Germinal center (tissue), 1 donor: ENCODE measurements around the gene R3HCC1L.
A peak's percentile ranks its signal among the peaks of the same experiment; 100 is the strongest.

Experiments used
- DNase-seq: peaks from one replicate; pipeline ENCODE4 v3.0.0; 2012; ENCODE audit warnings: mixed read lengths, low spot score

Gene R3HCC1L

GRCh38 chr10:98260350-98260749, 125.9 kb downstream of the R3HCC1L start:
- no peak for DNase-seq

- no peak for DNase-seq
Observed at GRCh38 chr10:98260752-98261151, 126.3 kb downstream of the R3HCC1L start.

DNA sequence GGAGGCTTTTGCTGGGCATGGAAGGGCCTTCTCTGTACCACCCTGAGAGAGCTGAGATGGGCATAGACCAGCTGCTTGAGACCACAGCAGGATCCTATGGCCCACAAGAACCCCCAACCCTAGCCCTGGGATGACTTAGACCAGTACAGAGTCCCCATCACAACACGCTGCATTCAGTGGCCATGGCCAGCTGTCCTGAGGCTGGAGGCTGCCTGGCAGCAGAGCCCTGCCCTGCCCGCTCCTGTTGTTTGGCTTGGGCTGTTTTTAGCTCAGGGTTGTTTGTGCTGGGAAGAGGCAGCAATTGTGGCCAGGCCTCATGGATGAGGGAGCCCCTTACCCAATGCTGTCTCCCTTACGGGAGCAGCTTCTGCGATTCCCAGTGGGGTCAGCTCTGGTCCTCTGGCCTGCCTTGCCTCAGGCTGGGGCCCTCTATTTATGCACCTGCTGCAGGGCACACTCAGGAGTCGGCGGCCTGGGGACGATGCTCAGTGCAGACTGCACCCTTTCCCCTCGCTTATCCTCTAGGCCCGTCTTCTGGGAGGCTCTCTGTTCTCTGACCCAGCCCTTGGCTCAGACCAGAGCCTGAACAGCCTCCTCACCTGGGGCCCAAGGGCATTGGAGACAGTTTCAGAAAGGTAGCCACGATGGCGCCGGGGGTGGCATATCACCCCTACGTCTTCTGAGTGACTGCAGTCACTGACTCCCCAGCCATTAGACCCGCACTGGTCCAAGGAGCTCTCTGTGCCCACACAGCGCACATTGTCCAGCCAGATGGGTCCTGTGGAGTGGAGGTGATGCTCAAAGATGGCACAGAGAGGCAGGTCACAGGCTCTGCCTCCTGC, 127.2 kb downstream of the R3HCC1L start:
- no peak for DNase-seq

DNA sequence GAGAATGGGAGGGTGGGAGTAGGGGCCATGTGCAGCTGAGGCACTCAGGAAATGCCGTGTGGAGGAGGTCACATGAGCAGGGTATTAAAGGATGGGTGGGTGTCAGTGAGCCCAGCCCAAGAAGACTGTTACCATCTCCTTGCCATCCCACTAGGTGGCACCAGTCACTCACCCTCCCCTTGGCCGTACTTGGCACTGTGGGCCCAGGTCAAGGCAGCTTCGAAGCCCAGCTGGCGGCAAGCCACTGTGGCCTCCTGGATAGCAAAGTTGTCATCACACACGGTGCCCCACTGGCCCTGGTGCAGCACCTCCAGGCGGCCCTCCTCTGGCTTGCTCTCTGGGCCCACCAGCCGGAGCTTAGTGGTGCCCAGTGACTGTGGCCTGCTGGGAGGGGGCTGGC, 128.1 kb downstream of the R3HCC1L start:
- DNase-seq = no peak

- DNase-seq = no peak
Observed at GRCh38 chr10:98263088-98263487, 128.6 kb downstream of the R3HCC1L start.

DNA sequence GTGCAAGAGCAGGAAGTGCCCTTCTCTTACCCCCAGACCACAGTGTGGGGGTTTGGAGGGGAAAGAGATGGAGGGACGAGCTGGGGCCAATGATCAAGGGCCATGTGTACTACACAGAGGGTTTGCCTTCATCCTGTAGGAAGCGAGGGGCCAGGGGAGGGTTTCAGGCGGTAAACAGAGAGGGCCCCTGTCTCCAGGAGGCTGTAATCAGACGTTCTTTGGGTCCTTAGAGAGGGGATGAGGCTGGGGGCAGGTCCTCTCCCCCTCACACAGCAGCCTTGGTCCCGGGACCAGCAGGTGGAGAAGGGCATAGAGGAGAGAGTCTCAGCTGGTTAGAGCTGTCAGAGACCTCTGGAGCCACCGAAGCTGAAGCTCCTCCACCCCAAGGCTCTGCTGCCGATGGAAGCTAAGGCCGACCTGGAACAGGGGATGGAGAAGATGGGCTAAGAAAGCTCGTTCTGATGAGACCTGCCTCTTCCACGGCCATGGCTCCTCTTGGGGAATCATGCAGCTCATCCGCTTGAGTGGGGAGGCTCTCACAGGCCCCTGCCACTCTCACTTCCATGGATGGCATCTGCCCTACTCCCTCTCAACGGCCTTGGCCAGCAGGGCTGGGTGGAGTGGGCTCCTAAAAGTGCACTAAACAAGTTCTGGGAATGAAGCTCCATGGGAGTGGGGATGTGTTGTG, 130.1 kb downstream of the R3HCC1L start:
- DNase-seq = no peak

- DNase-seq = no peak
Observed at GRCh38 chr10:98265403-98266378, 131.2 kb downstream of the R3HCC1L start.

DNA sequence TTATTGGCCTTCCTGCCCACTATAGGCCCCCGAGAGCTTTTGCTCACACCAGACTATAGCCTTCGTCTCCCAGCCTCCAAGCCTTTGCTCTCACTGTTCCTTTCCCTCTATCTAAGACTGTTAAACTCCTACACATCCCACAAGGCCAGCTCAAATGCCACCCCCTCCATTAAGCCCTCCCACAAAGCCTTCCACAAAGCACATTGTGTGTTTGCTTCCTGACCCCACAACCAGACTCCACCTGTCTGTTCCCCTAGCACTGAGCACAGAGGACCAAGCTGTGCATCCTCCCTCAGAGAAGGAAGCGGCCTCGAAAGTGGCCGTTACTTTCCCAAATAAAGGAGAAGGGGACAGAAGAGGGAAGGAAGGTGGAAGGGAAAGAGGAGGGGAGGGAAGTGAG, 132.2 kb downstream of the R3HCC1L start:
- no peak for DNase-seq

DNA sequence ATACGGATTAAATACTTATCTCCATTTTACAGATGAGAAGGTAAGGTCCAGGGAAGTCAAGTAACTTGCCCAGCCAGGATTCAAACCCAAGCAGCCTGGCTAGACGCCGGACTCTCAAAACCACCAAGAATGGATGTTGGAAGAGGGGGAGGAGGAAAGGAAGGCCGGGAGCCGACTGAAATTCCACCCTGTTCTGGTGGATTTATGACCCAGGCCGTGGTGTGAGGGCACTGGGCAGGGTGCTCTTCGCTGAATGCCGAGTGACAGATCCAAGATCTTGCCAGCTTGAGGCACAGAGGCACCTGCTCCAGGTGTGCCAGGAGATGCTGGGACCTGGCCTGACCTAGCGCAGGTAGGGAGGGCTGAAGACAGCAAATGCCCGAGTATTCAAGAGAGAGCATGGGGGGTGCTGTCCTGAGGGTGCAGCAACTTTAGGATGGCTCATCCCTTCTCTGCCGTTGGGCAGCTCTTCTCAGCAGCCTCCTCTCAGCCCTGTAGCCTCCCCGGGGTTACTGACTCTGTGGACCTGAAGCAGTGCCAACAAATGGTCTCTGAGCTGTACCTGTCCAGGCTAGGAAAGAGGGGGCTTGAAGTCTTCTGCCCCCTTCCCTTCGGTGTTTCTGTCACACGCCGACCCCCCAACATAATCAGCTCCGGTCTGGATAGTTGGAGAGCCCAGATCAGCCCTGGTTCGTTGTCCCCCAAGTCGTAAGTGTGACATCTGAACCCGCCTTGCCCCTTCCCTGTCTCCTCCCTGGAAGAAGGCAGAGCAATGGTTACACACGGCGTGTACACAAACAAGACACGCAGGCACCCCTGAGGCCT, 132.8 kb downstream of the R3HCC1L start:
- DNase-seq = no peak

- peak; percentile 51 for DNase-seq
Observed at GRCh38 chr10:98267894-98268693, 133.6 kb downstream of the R3HCC1L start, which contains the start of gene LOXL4. TSS of gene LOXL4 (minus strand) at chr10:98268194. CDS start at chr10:98263019, 5,175 bp downstream.

DNA sequence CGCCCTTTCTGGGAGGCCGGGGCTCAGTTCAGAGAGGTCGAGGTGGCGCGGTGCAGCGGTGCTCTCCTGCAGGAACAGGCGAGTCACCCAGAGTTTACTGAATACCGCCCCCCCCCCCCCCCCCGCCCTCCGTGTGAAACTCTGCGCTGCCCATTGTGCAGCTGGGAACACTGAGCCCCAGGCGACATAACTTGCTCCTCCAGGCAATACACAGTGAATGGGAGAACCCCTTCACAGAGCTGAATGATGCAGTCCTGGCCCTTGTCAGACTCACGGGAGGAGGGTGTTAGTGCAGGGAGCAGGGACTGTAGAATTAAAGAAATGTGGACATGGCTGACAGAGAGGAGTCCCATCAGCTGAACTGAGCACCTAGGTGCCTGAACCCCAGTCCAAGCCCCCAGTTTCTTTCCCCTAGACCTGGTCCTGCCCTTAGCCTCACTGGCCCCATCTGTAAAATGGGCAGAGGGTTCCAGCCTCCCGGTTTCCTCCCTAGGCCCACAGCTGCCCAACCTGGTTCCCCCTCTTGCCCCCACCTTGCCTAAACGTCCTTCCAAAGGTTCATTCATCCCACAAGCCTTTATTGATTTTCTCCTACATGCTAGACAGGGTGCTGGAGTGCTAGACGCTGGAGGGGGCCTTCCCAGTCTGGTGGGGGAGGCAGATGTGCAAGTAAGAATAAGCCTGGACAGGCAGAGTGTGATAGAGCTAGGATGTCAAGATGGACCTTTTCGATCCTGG, 134.4 kb downstream of the R3HCC1L start:
- peak; percentile 15 for DNase-seq

- no peak for DNase-seq
Observed at GRCh38 chr10:98269435-98269912, 135.0 kb downstream of the R3HCC1L start.

GRCh38 chr10:98270073-98270740, 135.8 kb downstream of the R3HCC1L start:
- no peak for DNase-seq

- DNase-seq = no peak
Observed at GRCh38 chr10:98270786-98271185, 136.3 kb downstream of the R3HCC1L start.

DNA sequence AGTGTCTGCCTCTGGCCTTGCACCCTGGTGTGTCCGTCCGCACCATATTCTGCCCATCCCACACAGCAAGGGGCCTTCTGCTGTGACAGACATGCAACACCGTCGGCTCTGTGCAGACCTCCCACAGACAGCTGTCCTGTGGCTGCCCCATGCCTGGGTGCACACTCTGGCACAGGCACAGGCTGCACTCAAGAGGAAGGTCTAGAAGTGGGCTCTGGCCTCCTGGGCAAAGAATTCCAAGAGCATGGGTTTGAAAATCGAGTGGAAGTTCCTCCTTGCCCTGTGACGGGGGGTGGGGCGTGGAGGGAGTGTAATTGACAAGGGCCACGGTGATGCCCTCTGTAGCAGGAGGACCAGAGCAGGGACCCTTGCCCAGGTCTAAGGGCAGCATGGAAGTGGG, 137.8 kb downstream of the R3HCC1L start:
- DNase-seq = no peak

DNA sequence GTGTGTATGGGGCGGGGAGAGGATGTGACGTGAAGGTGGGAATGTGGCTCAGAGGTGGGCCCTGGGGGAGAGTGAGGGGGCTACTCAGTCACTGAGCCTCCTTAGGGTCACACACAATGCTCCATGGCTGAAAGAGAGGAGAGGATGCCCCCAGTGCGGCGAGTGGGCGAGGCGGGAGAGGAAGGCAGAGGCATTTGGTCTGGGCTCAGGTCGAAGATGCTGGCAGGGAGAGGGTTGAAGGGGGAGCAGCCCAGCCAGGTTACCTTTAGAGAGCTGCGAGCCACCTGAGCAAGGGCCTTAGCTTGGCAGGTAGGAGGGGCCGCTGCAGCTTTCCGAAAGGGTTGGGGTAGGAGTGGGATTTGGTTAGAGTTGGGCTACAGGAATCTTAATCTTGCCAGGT, 138.2 kb downstream of the R3HCC1L start:
- no peak for DNase-seq

DNA sequence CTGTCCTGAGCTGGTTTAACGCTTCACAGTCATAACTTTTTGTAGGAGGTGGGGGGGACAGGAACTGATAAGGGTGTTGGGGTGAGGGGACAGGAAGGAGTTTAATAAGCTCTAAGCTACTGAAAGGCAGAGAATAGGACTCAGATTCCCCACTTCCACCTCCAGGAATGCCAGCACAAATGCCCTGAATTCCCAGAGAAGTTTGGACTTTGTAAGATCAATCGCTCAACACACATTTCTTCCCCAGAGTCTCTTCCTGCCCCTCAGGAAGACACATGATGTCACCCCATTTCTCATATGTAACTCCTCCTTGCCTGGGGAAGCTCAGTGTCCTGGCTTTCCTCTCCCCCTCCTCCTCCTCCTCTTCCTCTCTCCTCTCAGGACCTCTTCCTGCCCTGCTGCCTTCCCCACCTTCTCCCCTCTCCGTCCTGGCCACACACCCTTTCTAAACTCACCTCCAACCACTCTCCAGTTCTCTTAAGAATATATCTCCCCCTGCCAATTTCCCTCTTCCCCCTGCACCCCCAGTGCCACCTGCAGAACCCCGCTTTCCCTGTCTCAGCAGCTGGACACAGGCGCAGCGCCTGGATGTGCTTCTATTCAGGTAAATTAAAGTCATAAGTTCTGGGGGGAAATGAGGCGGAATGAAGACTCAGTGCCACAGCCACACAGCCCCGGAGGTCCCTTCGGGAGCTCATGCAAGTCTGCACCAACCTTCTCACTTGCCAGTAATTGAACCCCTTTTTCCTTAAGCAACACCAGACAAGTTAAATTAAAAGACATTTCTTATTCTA, 138.8 kb downstream of the R3HCC1L start:
- DNase-seq = no peak

DNA sequence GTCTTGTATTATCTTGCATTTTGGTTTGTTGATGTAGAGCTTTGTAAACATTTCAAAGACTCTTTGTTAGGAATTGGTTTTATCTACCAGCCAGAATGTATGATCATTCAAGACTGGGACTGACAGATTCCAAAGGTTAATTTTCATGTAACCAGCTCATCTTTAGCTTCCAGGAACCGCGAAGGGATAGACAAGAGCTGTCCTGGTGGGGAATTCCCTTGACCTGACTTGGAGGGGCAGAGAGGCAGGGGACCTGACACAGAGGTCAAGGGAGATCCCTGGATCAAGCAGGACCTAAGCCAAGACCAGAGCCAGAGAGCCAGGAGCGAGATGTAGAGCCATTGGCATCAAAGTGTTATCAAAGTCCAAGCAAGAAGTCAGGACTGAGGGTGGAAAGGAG, 140.1 kb downstream of the R3HCC1L start:
- DNase-seq = no peak
